ENCODE measurements around the gene CEP112. TPM values are rescaled to one million over a fixed set of nuclear protein-coding genes. Genes with fewer than 3 reads are reported as not detected.

CEP112 gene
- total RNA-seq, 1 experiment from 2014 or later: 6.1 TPM

DNA sequence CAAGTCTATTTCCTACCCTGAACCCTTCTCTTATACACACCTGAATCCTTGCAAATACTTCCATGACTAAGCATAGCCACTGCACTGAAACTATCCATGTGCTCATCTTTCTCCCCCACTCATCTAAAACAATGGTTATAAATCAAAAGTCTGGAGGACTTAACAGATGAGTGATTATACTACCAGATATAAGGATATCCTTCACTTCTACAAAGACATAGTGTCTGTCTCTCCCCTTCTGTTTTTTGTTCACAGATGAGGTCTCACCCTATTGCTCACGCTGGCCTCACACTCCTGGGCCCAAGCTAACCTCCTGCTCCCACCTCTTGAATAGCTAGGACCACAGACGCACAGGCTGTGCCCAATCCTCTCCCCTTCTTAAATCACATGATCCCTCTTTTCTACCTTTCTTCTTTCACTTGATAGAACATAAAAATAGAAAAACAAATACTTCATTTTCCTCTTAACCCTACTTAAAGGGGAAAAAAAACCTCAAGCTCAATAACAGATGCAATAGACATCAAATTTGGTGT is 19.2 kb downstream of the CEP112 start:
- DNase-seq (ENCODE audit: low spot score) (no peak), ATAC-seq (no peak)
- CTCF ChIA-PET: no interaction called here
- TF ChIP-seq NR2C2 (CRISPR knock-in tag; IDR thresholded peaks at IDR 0.05): no peak
- no peak for TF ChIP-seq NR1H2 (CRISPR knock-in tag; IDR thresholded peaks at IDR 0.05)
- no peak for TF ChIP-seq TP53 (CRISPR knock-in tag; IDR thresholded peaks at IDR 0.05)
- TF ChIP-seq, protein P1, sequence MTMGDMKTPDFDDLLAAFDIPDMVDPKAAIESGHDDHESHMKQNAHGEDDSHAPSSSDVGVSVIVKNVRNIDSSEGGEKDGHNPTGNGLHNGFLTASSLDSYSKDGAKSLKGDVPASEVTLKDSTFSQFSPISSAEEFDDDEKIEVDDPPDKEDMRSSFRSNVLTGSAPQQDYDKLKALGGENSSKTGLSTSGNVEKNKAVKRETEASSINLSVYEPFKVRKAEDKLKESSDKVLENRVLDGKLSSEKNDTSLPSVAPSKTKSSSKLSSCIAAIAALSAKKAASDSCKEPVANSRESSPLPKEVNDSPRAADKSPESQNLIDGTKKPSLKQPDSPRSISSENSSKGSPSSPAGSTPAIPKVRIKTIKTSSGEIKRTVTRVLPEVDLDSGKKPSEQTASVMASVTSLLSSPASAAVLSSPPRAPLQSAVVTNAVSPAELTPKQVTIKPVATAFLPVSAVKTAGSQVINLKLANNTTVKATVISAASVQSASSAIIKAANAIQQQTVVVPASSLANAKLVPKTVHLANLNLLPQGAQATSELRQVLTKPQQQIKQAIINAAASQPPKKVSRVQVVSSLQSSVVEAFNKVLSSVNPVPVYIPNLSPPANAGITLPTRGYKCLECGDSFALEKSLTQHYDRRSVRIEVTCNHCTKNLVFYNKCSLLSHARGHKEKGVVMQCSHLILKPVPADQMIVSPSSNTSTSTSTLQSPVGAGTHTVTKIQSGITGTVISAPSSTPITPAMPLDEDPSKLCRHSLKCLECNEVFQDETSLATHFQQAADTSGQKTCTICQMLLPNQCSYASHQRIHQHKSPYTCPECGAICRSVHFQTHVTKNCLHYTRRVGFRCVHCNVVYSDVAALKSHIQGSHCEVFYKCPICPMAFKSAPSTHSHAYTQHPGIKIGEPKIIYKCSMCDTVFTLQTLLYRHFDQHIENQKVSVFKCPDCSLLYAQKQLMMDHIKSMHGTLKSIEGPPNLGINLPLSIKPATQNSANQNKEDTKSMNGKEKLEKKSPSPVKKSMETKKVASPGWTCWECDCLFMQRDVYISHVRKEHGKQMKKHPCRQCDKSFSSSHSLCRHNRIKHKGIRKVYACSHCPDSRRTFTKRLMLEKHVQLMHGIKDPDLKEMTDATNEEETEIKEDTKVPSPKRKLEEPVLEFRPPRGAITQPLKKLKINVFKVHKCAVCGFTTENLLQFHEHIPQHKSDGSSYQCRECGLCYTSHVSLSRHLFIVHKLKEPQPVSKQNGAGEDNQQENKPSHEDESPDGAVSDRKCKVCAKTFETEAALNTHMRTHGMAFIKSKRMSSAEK (CRISPR knock-in tag; IDR thresholded peaks at IDR 0.05; ENCODE audit: borderline replicate concordance): no peak
- TF ChIP-seq, protein P2, sequence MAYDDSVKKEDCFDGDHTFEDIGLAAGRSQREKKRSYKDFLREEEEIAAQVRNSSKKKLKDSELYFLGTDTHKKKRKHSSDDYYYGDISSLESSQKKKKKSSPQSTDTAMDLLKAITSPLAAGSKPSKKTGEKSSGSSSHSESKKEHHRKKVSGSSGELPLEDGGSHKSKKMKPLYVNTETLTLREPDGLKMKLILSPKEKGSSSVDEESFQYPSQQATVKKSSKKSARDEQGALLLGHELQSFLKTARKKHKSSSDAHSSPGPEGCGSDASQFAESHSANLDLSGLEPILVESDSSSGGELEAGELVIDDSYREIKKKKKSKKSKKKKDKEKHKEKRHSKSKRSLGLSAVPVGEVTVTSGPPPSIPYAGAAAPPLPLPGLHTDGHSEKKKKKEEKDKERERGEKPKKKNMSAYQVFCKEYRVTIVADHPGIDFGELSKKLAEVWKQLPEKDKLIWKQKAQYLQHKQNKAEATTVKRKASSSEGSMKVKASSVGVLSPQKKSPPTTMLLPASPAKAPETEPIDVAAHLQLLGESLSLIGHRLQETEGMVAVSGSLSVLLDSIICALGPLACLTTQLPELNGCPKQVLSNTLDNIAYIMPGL (CRISPR knock-in tag; IDR thresholded peaks at IDR 0.05): no peak
- TF ChIP-seq JUN (CRISPR knock-in tag; IDR thresholded peaks at IDR 0.05): no peak
- TF ChIP-seq FOXP1 (CRISPR knock-in tag; IDR thresholded peaks at IDR 0.05; ENCODE audit: borderline replicate concordance): no peak
- TF ChIP-seq, protein P3, sequence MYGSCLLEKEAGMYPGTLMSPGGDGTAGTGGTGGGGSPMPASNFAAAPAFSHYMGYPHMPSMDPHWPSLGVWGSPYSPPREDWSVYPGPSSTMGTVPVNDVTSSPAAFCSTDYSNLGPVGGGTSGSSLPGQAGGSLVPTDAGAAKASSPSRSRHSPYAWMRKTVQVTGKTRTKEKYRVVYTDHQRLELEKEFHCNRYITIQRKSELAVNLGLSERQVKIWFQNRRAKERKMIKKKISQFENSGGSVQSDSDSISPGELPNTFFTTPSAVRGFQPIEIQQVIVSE (CRISPR knock-in tag; IDR thresholded peaks at IDR 0.05; ENCODE audit: borderline replicate concordance): no peak
- TF ChIP-seq, protein P4, sequence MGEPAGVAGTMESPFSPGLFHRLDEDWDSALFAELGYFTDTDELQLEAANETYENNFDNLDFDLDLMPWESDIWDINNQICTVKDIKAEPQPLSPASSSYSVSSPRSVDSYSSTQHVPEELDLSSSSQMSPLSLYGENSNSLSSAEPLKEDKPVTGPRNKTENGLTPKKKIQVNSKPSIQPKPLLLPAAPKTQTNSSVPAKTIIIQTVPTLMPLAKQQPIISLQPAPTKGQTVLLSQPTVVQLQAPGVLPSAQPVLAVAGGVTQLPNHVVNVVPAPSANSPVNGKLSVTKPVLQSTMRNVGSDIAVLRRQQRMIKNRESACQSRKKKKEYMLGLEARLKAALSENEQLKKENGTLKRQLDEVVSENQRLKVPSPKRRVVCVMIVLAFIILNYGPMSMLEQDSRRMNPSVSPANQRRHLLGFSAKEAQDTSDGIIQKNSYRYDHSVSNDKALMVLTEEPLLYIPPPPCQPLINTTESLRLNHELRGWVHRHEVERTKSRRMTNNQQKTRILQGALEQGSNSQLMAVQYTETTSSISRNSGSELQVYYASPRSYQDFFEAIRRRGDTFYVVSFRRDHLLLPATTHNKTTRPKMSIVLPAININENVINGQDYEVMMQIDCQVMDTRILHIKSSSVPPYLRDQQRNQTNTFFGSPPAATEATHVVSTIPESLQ (CRISPR knock-in tag; IDR thresholded peaks at IDR 0.05): no peak
- TF ChIP-seq, protein P5, sequence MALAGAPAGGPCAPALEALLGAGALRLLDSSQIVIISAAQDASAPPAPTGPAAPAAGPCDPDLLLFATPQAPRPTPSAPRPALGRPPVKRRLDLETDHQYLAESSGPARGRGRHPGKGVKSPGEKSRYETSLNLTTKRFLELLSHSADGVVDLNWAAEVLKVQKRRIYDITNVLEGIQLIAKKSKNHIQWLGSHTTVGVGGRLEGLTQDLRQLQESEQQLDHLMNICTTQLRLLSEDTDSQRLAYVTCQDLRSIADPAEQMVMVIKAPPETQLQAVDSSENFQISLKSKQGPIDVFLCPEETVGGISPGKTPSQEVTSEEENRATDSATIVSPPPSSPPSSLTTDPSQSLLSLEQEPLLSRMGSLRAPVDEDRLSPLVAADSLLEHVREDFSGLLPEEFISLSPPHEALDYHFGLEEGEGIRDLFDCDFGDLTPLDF (CRISPR knock-in tag; IDR thresholded peaks at IDR 0.05): no peak
- no peak for TF ChIP-seq ZNF219 (CRISPR knock-in tag; IDR thresholded peaks at IDR 0.05; ENCODE audit: borderline replicate concordance)
- no peak for TF ChIP-seq ZNF317 (CRISPR knock-in tag; IDR thresholded peaks at IDR 0.05; ENCODE audit: borderline replicate concordance, low read depth)
- no peak for TF ChIP-seq ZNF416 (CRISPR knock-in tag; IDR thresholded peaks at IDR 0.05)
- no peak for TF ChIP-seq ZNF671 (CRISPR knock-in tag; IDR thresholded peaks at IDR 0.05)
- TF ChIP-seq KAT7 (CRISPR knock-in tag; IDR thresholded peaks at IDR 0.05; ENCODE audit: borderline replicate concordance): no peak
- TF ChIP-seq, protein P6, sequence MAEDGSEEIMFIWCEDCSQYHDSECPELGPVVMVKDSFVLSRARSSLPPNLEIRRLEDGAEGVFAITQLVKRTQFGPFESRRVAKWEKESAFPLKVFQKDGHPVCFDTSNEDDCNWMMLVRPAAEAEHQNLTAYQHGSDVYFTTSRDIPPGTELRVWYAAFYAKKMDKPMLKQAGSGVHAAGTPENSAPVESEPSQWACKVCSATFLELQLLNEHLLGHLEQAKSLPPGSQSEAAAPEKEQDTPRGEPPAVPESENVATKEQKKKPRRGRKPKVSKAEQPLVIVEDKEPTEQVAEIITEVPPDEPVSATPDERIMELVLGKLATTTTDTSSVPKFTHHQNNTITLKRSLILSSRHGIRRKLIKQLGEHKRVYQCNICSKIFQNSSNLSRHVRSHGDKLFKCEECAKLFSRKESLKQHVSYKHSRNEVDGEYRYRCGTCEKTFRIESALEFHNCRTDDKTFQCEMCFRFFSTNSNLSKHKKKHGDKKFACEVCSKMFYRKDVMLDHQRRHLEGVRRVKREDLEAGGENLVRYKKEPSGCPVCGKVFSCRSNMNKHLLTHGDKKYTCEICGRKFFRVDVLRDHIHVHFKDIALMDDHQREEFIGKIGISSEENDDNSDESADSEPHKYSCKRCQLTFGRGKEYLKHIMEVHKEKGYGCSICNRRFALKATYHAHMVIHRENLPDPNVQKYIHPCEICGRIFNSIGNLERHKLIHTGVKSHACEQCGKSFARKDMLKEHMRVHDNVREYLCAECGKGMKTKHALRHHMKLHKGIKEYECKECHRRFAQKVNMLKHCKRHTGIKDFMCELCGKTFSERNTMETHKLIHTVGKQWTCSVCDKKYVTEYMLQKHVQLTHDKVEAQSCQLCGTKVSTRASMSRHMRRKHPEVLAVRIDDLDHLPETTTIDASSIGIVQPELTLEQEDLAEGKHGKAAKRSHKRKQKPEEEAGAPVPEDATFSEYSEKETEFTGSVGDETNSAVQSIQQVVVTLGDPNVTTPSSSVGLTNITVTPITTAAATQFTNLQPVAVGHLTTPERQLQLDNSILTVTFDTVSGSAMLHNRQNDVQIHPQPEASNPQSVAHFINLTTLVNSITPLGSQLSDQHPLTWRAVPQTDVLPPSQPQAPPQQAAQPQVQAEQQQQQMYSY (CRISPR knock-in tag; IDR thresholded peaks at IDR 0.05): no peak
- no peak for TF ChIP-seq CREM (CRISPR knock-in tag; IDR thresholded peaks at IDR 0.05)
- no peak for TF ChIP-seq FOXJ3 (CRISPR knock-in tag; IDR thresholded peaks at IDR 0.05; ENCODE audit: borderline replicate concordance)
- TF ChIP-seq JAZF1 (CRISPR knock-in tag; IDR thresholded peaks at IDR 0.05): no peak
- Mint-ChIP-seq H3K9me3 (no peaks in the 10 kb centered on the region), H3K27ac (no peak overlapping the region), H3K4me1 (no peaks in the 10 kb centered on the region), H3K4me3 (no peak overlapping the region), H3K36me3 (no peaks in the 10 kb centered on the region), H3K27me3 (ENCODE audit: low read depth) (no peaks in the 10 kb centered on the region)
- POLR2A ChIA-PET: no interaction called here

Data from WTC11 (cell line).